HG03558 (cell line): ENCODE measurements around the gene RBM26.
"Not testable (repeated sequence)": the region's sequence is repeated elsewhere in the genome, so short reads cannot be mapped to it uniquely, and the experiment has no call there.

ENCODE experiments used
- ATAC-seq: cut with Tn5 transposase; IDR thresholded peaks from one replicate; pipeline ENCODE4 v1.9.1; 2021; ENCODE audit warnings: moderate number of reproducible peaks; ENCODE audit not compliant: unreplicated experiment; ENCODE audit errors: extremely low read depth

The RBM26 gene

GRCh38 chr13:79287939-79288795, 117.9 kb downstream of the RBM26 start:
- no peak for ATAC-seq

GRCh38 chr13:79285159-79285558, 120.9 kb downstream of the RBM26 start:
- no peak for ATAC-seq

DNA sequence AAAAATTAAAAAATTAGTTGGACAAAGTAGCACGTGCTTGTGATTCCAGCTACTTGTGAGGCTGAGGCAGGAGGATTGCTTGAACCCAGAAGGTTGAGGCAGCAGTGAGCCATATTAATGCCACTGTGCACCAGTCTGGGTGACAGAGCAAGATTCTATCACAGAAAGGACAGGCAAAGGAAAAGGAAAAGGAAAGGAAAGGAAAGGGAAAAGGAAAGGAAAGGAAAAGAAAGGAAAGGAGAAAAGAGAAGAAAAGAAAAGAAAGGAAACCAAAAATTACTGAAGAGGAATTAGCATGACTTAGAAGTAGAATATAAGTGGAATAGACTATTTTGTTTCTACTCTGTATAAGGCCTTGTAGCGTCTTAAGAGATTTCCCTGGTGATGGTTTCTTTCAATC, 122.3 kb downstream of the RBM26 start:
- ATAC-seq = no peak

GRCh38 chr13:79282976-79283375, 123.1 kb downstream of the RBM26 start:
- ATAC-seq = no peak

- ATAC-seq = no peak
Measured at GRCh38 chr13:79282508-79282907, 123.5 kb downstream of the RBM26 start.

DNA sequence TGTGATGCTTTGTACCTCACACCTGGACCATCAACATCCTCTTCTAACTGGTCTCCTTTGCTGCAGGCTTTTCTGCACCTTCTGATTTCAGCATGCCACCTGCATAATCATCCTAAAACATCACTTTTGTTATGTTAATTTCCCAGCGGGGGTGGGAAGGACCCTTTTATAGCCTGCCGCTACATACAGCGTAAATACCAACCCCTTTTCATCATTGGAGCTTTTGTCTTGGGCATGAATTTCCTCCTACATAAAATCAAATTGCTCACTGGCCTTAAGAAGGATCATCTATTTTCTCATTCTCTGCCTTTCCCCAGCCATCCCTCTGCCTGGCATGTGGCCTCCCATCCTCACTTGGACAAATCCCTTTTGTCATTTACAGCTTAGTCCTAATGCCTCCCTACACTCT, 124.7 kb downstream of the RBM26 start:
- ATAC-seq = no peak

DNA sequence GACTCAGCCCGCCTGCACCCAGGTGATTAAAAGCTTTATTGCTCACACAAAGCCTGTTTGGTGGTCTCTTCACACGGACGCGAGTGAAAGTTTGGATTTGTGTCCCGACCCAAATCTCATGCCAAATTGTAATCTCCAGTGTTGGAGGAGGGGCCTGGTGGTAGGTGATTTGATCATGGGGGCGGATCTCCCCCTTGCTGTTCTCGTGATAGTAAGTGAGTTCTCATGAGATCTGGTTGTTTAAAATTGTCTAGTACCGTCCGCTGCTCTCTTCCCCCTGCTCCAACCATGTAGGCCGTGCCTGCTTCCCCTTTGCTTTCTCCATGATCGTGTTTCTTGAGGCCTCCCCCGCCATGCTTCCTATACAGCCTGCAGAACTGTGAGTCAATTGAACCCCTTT, 126.3 kb downstream of the RBM26 start:
- not testable (repeated sequence) for ATAC-seq

GRCh38 chr13:79273045-79273444, 133.0 kb downstream of the RBM26 start:
- ATAC-seq = no peak

GRCh38 chr13:79271616-79272015, 134.4 kb downstream of the RBM26 start:
- no peak for ATAC-seq

DNA sequence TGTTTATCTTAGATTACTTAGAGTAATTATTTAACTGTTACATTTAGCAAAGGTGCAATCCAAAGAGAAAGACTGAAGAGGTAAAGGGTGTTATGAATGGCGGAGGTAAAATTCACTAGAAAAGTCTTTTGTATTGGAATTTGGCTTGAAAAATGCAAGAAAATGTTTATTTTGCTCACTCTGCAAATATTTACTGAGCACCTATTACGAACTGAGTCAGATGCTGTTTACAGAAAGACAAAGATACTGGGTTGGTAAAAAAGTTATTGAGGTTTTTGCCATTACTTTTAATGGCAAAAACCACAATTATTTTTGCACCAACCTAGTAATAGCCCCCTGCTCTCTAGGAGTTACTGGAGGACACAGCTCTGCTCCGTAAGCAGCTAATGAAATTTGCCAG, 135.2 kb downstream of the RBM26 start:
- no peak for ATAC-seq
